ENCODE measurements around the gene GTF2H3. TPM values are rescaled to one million over a fixed set of nuclear protein-coding genes. Genes with fewer than 3 reads are reported as not detected.

The GTF2H3 gene
- total and polyA plus RNA-seq, 4 donors: 5.6 to 28.9 (median 21.2) TPM

- DNase-seq: no peak
- Histone ChIP-seq H3K27ac (ENCODE audit: low read depth in 1 of 2, low read length in 1 of 2) (no peak overlapping the region), H3K27me3 (ENCODE audit: control insufficient read depth in 3 of 3, insufficient read depth in 3 of 3, low read length in 2 of 3) (no peaks in the 10 kb centered on the region), H3K4me1 (ENCODE audit: control insufficient read depth in 5 of 5, insufficient read depth in 5 of 5, low read length in 5 of 5) (peaks cover 0 to 3% (median 0%) of the 10 kb centered on the region in 5 donors), H3K36me3 (ENCODE audit: control insufficient read depth in 4 of 4, insufficient read depth in 4 of 4, low read length in 4 of 4) (peaks cover 19 to 30% (median 29%) of the 10 kb centered on the region in 4 donors), H3K9ac (ENCODE audit: insufficient read depth in 1 of 2, low read length in 2 of 2) (no peak overlapping the region), H3K4me3 (no peak overlapping the region), H3K9me3 (ENCODE audit: control insufficient read depth in 4 of 4, insufficient read depth in 3 of 4, low read length in 3 of 4) (no peaks in the 10 kb centered on the region)
- TF ChIP-seq, protein P1, sequence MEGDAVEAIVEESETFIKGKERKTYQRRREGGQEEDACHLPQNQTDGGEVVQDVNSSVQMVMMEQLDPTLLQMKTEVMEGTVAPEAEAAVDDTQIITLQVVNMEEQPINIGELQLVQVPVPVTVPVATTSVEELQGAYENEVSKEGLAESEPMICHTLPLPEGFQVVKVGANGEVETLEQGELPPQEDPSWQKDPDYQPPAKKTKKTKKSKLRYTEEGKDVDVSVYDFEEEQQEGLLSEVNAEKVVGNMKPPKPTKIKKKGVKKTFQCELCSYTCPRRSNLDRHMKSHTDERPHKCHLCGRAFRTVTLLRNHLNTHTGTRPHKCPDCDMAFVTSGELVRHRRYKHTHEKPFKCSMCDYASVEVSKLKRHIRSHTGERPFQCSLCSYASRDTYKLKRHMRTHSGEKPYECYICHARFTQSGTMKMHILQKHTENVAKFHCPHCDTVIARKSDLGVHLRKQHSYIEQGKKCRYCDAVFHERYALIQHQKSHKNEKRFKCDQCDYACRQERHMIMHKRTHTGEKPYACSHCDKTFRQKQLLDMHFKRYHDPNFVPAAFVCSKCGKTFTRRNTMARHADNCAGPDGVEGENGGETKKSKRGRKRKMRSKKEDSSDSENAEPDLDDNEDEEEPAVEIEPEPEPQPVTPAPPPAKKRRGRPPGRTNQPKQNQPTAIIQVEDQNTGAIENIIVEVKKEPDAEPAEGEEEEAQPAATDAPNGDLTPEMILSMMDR (IDR thresholded peaks at IDR 0.05; ENCODE audit: control extremely low read depth, extremely low read depth): no peak
- ATAC-seq (ENCODE audit: insufficient read depth, low FRiP score): no peak
- 91 to 92% methylated on average over 3 of the region's 3 CpGs for WGBS, 2 donors
Measured at GRCh38 chr12:123597100-123597499, 36.5 kb upstream of the GTF2H3 start.

DNA sequence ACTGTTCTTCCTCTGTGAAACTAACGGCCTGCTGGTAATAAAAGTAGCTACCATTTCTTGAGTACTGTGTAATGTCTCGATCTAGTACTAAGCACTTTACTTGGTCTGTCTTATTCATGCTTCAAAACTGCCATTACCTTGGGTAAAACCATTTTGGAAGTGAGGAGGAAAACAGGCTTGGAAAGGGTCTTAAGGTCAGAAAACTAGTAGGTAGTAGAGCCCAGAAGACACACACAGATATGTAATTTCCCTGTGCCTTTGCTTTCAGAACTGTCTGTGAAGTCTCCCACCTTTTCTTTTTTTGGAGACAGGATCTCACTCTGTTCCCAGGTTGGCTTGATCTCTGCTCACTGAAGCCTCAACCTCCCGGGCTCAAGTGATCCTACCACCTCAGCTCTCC is 35.1 kb upstream of the GTF2H3 start:
- WGBS, 2 donors: 82 to 84% methylated on average over 3 of the region's 3 CpGs
- ATAC-seq (ENCODE audit: insufficient read depth, low FRiP score) (no peak), DNase-seq (no peak)
- Histone ChIP-seq H3K9me3 (ENCODE audit: control insufficient read depth in 4 of 4, insufficient read depth in 3 of 4, low read length in 3 of 4) (no peaks in the 10 kb centered on the region), H3K9ac (ENCODE audit: insufficient read depth in 1 of 2, low read length in 2 of 2) (no peak overlapping the region), H3K27ac (ENCODE audit: low read depth in 1 of 2, low read length in 1 of 2) (no peak overlapping the region), H3K36me3 (ENCODE audit: control insufficient read depth in 4 of 4, insufficient read depth in 4 of 4, low read length in 4 of 4) (peaks cover 13 to 29% (median 23%) of the 10 kb centered on the region in 4 donors), H3K4me1 (ENCODE audit: control insufficient read depth in 5 of 5, insufficient read depth in 5 of 5, low read length in 5 of 5) (peaks cover 2 to 11% (median 8%) of the 10 kb centered on the region in 5 donors), H3K4me3 (no peak overlapping the region), H3K27me3 (ENCODE audit: control insufficient read depth in 3 of 3, insufficient read depth in 3 of 3, low read length in 2 of 3) (no peaks in the 10 kb centered on the region)
- TF ChIP-seq, protein P1 (IDR thresholded peaks at IDR 0.05; ENCODE audit: control extremely low read depth, extremely low read depth): no peak

DNA sequence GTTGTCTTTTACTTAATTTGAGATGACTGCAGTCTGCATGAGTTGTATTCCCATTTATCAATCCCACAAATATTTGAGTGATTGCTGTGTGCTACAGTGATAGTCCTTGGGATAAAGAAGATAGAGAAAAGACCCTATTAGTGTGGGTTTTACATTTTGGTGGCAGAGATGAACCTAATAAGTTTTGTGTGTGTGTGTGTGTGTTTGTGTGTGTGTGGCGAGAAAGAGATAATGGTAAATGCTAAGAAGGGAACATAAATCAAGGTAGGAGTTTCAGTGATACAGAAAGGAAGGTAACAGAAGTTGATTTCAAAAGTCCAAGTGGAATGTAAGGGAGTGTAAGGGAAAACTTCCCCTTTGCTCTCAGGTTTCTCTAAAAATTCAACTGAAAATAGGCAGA is 34.3 kb upstream of the GTF2H3 start:
- Histone ChIP-seq H3K4me3 (no peak overlapping the region), H3K9me3 (ENCODE audit: control insufficient read depth in 4 of 4, insufficient read depth in 3 of 4, low read length in 3 of 4) (no peaks in the 10 kb centered on the region), H3K27ac (ENCODE audit: low read depth in 1 of 2, low read length in 1 of 2) (no peak overlapping the region), H3K36me3 (ENCODE audit: control insufficient read depth in 4 of 4, insufficient read depth in 4 of 4, low read length in 4 of 4) (peaks cover 12 to 30% (median 19%) of the 10 kb centered on the region in 4 donors), H3K9ac (ENCODE audit: insufficient read depth in 1 of 2, low read length in 2 of 2) (no peak overlapping the region), H3K4me1 (ENCODE audit: control insufficient read depth in 5 of 5, insufficient read depth in 5 of 5, low read length in 5 of 5) (peaks cover 2 to 11% (median 8%) of the 10 kb centered on the region in 5 donors), H3K27me3 (ENCODE audit: control insufficient read depth in 3 of 3, insufficient read depth in 3 of 3, low read length in 2 of 3) (no peaks in the 10 kb centered on the region)
- TF ChIP-seq, protein P1 (IDR thresholded peaks at IDR 0.05; ENCODE audit: control extremely low read depth, extremely low read depth): no peak
- DNase-seq (no peak), ATAC-seq (ENCODE audit: insufficient read depth, low FRiP score) (no peak)
- 95 to 100% methylated on average over 1 of the region's 1 CpG for WGBS, 2 donors

DNA sequence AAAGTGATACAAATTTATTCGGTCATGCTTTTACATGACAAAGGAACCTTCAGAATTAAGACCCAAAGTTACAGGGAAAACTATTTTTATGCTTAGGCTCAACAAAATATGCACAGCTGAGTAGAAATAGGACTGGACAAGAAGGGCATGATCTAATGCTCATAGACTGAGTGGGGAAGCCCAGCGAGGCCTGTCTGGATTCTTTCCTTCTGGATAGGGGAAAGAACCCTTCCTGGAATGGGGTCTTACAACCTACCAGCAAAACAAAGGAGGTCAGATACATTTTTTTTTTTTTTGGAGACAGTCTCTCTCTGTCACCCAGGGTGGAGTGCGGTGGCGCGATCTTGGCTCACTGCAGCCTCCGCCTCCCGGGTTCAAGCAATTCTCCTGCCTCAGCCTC is 33.9 kb upstream of the GTF2H3 start:
- 94 to 95% methylated on average over 7 of the region's 7 CpGs for WGBS, 2 donors
- H3K27ac ChIP-seq (ENCODE audit: low read depth in 1 of 2, low read length in 1 of 2): no peak overlapping the region
- ATAC-seq (ENCODE audit: insufficient read depth, low FRiP score) (no peak), DNase-seq (no peak)
- peaks cover 10 to 32% (median 19%) of the 10 kb centered on the region in 4 donors for H3K36me3 ChIP-seq (ENCODE audit: control insufficient read depth in 4 of 4, insufficient read depth in 4 of 4, low read length in 4 of 4)
- H3K27me3 ChIP-seq (ENCODE audit: control insufficient read depth in 3 of 3, insufficient read depth in 3 of 3, low read length in 2 of 3): no peaks in the 10 kb centered on the region
- H3K4me1 ChIP-seq (ENCODE audit: control insufficient read depth in 5 of 5, insufficient read depth in 5 of 5, low read length in 5 of 5): peaks cover 2 to 11% (median 8%) of the 10 kb centered on the region in 5 donors
- no peaks in the 10 kb centered on the region for H3K9me3 ChIP-seq (ENCODE audit: control insufficient read depth in 4 of 4, insufficient read depth in 3 of 4, low read length in 3 of 4)
- H3K4me3 ChIP-seq: no peak overlapping the region
- no peak overlapping the region for H3K9ac ChIP-seq (ENCODE audit: insufficient read depth in 1 of 2, low read length in 2 of 2)
- TF ChIP-seq, protein P1 (IDR thresholded peaks at IDR 0.05; ENCODE audit: control extremely low read depth, extremely low read depth): no peak
